Subcutaneous abdominal adipose tissue (tissue), 5 donors: Measurements from ENCODE around the gene AIG1.
"Not testable (repeated sequence)": the region's sequence is repeated elsewhere in the genome, so short reads cannot be mapped to it uniquely, and the experiment has no call there.

Experiments
- H3K27ac ChIP-seq: one replicate; pipeline ENCODE4 v1.7.0; 2013; ENCODE audit warnings: low read depth, mild to moderate bottlenecking, inconsistent platforms, low read length, moderate library complexity
- H3K27me3 ChIP-seq, 5 donors: one replicate each; pipeline ENCODE4 v1.7.0; 2013; ENCODE audit warnings: low read length in 5 of 5, inconsistent platforms in 1 of 5; ENCODE audit not compliant: control insufficient read depth in 5 of 5, insufficient read depth in 4 of 5
- H3K36me3 ChIP-seq, 5 donors: one replicate each; pipeline ENCODE4 v1.7.0; 2013; ENCODE audit warnings: low read length in 5 of 5; ENCODE audit not compliant: control insufficient read depth in 5 of 5, insufficient read depth in 5 of 5
- H3K4me1 ChIP-seq, 5 donors: one replicate each; pipeline ENCODE4 v1.7.0; 2013; ENCODE audit warnings: low read length in 5 of 5, mild to moderate bottlenecking in 3 of 5, moderate library complexity in 1 of 5; ENCODE audit not compliant: control insufficient read depth in 5 of 5, insufficient read depth in 5 of 5
- H3K4me3 ChIP-seq, 5 donors: one replicate each; pipeline ENCODE4 v1.7.0; 2013; ENCODE audit warnings: low read length in 5 of 5, low read depth in 1 of 5
- H3K9ac ChIP-seq, 5 donors: one replicate each; pipeline ENCODE4 v1.7.0; 2013; ENCODE audit warnings: low read length in 5 of 5, mild to moderate bottlenecking in 4 of 5, moderate library complexity in 3 of 5
- H3K9me3 ChIP-seq, 5 donors: one replicate each; pipeline ENCODE4 v1.7.0; 2013; ENCODE audit warnings: low read length in 5 of 5; ENCODE audit not compliant: control insufficient read depth in 5 of 5
- donor health status: healthy.
- donor health status: healthy.
- donor health status: healthy.
- donor health status: healthy.
- donor health status: healthy.

Gene AIG1

DNA sequence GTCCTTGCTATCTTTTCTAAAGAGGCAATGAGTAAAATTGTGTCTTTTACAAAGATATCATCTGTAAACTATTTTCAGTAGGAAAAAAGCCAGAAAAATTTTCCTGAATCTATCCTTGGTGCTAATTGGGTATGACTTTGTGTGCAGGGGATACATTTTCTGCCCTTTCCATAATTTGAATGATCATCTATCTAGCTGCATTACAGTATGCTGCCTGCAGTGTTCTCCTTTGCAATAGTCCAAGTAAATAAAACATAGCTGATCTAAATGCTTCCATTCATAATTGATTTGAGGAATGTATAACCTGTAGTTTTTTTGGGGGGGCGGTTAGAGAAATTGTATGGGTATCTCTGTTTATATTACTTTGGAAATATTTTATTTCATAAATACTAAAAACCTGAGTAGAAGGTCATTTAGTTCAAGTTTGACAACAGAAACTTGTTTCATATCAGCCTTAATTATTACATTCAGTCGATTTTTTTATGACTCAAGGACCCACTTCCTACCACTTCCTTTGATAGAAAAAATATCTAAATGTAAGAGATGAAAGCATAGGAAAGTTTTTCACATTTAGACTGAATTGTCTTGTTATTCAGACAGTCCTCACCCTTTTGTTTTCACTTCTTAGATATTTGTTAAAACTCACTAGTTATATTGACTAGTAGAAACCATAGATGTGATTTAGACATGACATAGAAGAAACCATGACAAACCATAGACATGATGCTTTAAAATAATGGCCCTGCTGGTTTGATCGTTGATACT lies 75.3 kb downstream of the AIG1 start:
- H3K27ac ChIP-seq, result peak overlapping the region; percentile 10
- H3K27me3 ChIP-seq, result no peaks in the 10 kb centered on the region
- H3K4me1 ChIP-seq, result peaks cover 0 to 3% (median 0%) of the 10 kb centered on the region in 5 donors

DNA sequence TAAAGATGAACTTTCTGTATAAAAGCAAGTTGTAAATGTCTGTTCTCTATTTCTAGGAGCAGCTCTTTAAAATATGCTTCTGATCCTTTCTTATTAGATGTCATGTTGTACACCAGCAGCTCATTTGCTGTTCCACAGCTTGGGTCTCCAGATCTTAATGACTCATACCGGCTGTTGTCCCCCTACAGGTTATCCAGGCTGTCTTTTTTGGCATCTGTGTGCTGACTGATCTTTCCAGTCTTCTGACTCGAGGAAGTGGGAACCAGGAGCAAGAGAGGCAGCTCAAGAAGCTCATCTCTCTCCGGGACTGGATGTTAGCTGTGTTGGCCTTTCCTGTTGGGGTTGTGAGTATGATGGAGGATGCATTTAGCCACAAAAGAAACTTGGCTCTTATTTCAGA lies 76.0 kb downstream of the AIG1 start:
- H3K9ac ChIP-seq, result no peak overlapping the region
- peaks cover 0 to 2% (median 2%) of the 10 kb centered on the region in 5 donors for H3K9me3 ChIP-seq
- no peak overlapping the region for H3K4me3 ChIP-seq
- no peaks in the 10 kb centered on the region for H3K27me3 ChIP-seq
- peaks cover 0 to 6% (median 0%) of the 10 kb centered on the region in 5 donors for H3K4me1 ChIP-seq
- H3K36me3 ChIP-seq, result peaks cover 0 to 22% (median 13%) of the 10 kb centered on the region in 5 donors
- no peak overlapping the region for H3K27ac ChIP-seq

More for the DNA sequence above, 75.3 kb downstream of the AIG1 start:
- no peak overlapping the region for H3K9ac ChIP-seq
- peaks cover 0 to 22% (median 13%) of the 10 kb centered on the region in 5 donors for H3K36me3 ChIP-seq
- H3K4me3 ChIP-seq, result no peak overlapping the region
- H3K9me3 ChIP-seq, result peaks cover 3 to 9% (median 8%) of the 10 kb centered on the region in 5 donors

DNA sequence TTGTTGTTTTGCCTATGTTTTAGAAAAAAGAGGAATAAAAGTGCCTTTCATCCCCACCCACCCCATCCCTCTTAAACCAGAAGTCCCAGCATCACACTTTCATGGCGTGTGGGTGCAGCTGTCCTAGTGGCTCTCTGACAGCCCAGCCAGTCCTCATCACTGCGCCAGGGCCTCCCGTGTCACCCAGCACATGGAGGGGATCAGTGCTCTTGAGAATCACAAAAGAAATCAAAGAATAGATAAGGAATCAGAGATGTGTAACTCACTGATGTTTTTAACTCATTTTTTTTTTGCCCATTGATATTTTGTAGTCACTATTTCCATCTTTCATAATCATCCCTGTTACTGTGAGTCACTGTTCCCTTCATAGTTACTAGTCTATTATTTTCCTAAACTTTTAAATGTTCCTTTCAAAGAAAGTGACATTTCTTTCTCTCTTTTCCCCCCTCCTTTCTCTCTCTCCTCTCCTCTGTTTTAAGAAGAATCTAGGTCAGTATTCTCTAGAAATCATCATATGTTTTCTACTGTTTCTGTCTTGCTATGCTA lies 78.6 kb downstream of the AIG1 start:
- H3K9ac ChIP-seq, result no peak overlapping the region
- H3K36me3 ChIP-seq, result peaks cover 0 to 22% (median 13%) of the 10 kb centered on the region in 5 donors

DNA sequence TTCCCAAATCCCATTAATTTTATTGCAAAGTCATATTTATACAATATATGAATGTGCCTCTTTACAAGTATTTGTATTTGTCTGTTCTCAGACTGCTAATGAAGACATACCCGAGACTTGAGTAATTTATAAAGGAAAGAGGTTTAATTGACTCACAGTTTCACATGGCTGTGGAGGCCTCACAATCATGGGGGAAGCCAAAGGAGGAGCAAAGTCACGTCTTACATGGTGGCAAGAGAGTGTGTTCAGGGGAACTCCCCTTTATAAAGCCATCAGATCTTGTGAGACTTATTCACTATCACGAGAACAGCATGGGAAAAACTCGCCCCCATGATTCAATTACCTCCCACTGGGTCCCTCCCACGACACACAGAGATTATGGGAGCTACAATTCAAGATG lies 79.2 kb downstream of the AIG1 start:
- not testable (repeated sequence) for H3K4me1 ChIP-seq, H3K9ac ChIP-seq, H3K27me3 ChIP-seq, H3K4me3 ChIP-seq, H3K27ac ChIP-seq, H3K9me3 ChIP-seq
- peaks cover 0 to 22% (median 13%) of the 10 kb centered on the region in 5 donors for H3K36me3 ChIP-seq

More for the DNA sequence above, 78.6 kb downstream of the AIG1 start:
- Histone ChIP-seq H3K27ac (no peak overlapping the region), H3K27me3 (no peaks in the 10 kb centered on the region), H3K4me3 (no peak overlapping the region), H3K4me1 (peaks cover 0 to 6% (median 0%) of the 10 kb centered on the region in 5 donors), H3K9me3 (no peaks in the 10 kb centered on the region)

DNA sequence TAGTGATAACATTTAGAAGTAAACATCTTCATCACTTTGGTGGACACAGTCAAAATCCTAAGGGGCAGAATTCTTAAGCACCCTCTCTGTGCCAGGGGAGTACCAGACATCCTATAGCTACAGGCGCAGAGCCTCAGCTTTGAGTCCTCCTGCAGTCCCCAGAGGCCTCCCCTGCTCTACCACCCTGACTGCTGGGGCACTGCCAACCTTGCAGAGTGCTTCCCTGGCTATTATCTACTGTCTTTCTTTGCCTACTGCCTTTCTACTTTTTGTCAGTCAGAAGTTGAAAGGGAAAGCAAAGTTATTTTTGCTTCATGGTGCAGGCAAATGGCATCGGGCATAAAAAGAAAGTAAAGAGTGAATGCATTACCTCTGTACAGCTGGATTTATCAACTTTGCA lies 80.1 kb downstream of the AIG1 start:
- Histone ChIP-seq H3K9me3 (no peaks in the 10 kb centered on the region), H3K36me3 (peaks cover 0 to 22% (median 13%) of the 10 kb centered on the region in 5 donors), H3K27ac (no peak overlapping the region), H3K27me3 (no peaks in the 10 kb centered on the region), H3K4me3 (no peak overlapping the region), H3K9ac (no peak overlapping the region), H3K4me1 (peaks cover 0 to 6% (median 0%) of the 10 kb centered on the region in 5 donors)

DNA sequence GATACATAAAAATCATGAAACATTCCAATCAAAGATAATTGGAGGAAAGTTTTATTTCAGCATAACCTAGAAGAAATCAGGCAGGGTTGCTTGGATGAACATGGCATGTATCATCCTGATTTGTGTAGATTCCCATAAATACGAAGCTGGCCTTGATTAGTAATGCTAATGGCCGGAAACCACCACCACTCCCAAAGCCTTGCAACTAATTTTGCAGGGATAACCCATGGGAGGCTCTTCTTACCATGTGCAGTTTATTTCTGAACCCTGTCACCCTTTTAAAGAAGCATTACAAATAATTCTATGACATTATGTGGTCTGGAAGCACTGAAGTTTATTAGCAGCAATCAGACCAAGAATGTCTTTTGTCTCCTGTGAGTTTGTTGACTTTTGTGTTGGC lies 80.8 kb downstream of the AIG1 start:
- H3K4me3 ChIP-seq, result no peak overlapping the region
- H3K4me1 ChIP-seq, result peaks cover 0 to 6% (median 0%) of the 10 kb centered on the region in 5 donors
- H3K27me3 ChIP-seq, result no peaks in the 10 kb centered on the region
- no peaks in the 10 kb centered on the region for H3K9me3 ChIP-seq
- H3K9ac ChIP-seq, result no peak overlapping the region
- no peak overlapping the region for H3K27ac ChIP-seq
- peaks cover 0 to 22% (median 13%) of the 10 kb centered on the region in 5 donors for H3K36me3 ChIP-seq

DNA sequence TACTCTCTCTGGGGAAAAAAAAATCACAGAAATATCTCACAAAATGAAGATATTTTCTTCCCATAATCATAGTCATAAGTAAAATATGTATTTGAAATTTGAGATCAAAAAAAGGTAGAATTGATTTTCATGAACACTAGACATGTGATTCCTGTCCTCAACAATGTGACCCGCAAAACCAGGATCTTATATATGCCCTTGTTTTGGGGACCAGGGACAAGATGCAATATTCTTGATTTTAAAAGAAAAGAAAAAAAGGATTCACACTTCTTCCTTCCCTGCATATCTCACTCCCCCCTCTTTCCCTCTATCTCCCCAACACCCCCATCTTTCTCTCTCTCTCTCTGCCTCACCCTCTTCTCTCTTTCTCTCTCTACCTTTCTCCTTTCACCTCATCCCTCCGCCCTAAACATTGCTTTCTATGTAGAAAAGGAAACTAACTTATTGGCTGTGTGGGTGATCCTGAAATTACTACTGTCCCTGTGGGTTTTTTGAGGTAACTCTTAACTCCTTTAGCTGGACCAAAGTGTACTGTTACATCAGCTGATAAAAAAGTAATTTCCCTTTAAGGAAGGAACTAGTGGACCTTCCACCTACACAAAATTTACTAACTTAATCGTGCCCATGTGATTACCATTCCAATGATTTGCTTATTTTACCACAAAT lies 85.6 kb downstream of the AIG1 start:
- Histone ChIP-seq H3K9me3 (no peaks in the 10 kb centered on the region), H3K9ac (no peak overlapping the region), H3K27me3 (no peaks in the 10 kb centered on the region), H3K4me1 (peaks cover 0 to 3% (median 0%) of the 10 kb centered on the region in 5 donors), H3K4me3 (no peak overlapping the region), H3K27ac (no peak overlapping the region), H3K36me3 (peaks cover 0 to 7% (median 4%) of the 10 kb centered on the region in 5 donors)

DNA sequence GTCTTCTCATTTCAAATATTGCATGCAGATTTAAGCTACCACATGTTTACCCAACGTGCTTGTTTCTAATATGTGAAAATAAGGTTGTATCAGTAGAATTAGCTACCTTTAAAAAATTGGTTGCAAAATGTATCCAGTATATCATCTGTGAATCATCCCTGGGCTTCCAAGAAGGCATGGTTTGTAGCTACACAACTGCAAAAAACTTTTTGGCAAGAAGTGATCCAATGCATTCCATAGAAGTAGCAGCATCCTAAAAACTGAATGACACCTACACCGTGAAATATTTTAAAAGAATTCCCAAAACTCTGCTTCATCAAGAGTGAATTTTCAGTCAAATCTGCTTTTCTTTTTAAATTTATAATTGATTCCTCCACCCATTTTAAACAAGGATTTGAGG lies 89.1 kb downstream of the AIG1 start:
- Histone ChIP-seq H3K4me3 (no peak overlapping the region), H3K27me3 (no peaks in the 10 kb centered on the region), H3K4me1 (no peaks in the 10 kb centered on the region), H3K9me3 (no peaks in the 10 kb centered on the region), H3K36me3 (peaks cover 0 to 7% (median 4%) of the 10 kb centered on the region in 5 donors), H3K9ac (no peak overlapping the region), H3K27ac (no peak overlapping the region)

DNA sequence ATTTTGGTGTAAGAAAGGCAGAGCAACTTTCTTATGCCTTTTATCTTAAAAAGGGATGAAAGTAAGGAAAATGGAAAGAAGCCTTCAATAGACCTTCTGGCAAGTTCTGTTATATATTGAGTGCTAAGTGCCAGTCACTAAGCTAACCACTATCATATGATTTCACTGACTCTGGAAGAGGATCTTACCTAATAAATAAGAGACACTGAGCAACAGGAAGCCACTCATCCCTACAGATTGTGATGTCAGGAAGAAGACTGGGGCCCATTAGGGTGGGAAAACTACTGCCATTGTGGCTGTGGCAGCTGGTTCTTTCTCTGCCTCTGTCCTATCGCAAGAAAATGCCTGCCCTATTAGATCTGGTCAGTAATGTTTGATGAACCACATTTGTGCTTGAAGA lies 89.6 kb downstream of the AIG1 start:
- H3K4me3 ChIP-seq, result no peak overlapping the region
- H3K36me3 ChIP-seq, result peaks cover 0 to 7% (median 4%) of the 10 kb centered on the region in 5 donors
- H3K9me3 ChIP-seq, result no peaks in the 10 kb centered on the region
- H3K27ac ChIP-seq, result no peak overlapping the region
- H3K9ac ChIP-seq, result no peak overlapping the region
- no peaks in the 10 kb centered on the region for H3K27me3 ChIP-seq
- no peaks in the 10 kb centered on the region for H3K4me1 ChIP-seq

DNA sequence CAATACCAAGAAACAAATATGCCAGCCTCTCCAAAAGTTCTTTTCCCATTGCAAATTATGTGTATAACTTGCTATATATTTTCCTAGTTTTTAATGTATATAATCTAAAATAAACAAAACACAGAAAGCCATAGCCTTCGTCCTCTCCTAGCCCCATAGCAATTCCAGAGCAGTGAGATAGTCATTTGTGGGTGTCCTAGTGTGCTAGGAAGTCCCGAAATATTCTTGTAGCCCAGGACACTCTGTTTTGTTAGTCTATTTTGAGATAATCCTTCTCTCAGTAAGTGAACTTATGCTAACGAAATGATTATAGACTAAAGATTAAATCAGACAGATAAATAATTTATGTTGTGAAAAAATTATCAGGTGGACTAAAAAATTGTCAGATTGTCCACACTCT lies 90.7 kb downstream of the AIG1 start:
- Histone ChIP-seq H3K9ac (no peak overlapping the region), H3K27me3 (no peaks in the 10 kb centered on the region), H3K36me3 (peaks cover 0 to 7% (median 4%) of the 10 kb centered on the region in 5 donors), H3K4me1 (peaks cover 0 to 4% (median 0%) of the 10 kb centered on the region in 5 donors), H3K4me3 (no peak overlapping the region), H3K27ac (no peak overlapping the region), H3K9me3 (no peaks in the 10 kb centered on the region)
